Osteoblast (primary cell): ENCODE results near the gene TTC19. TPM values are rescaled to one million over a fixed set of nuclear protein-coding genes. Genes with fewer than 3 reads are reported as not detected.

Experiments used
- DNase-seq: peaks from one replicate; pipeline ENCODE4 v3.0.0; 2011; ENCODE audit warnings: low spot score, mixed read lengths; ENCODE audit not compliant: insufficient read length; ENCODE audit errors: missing footprints
- H2AFZ ChIP-seq: 2 replicates; pipeline ENCODE4 v1.6.0; 2011; ENCODE audit warnings: mild to moderate bottlenecking, low read length
- H3K27ac ChIP-seq: 2 replicates; pipeline ENCODE4 v1.5.1; 2011; ENCODE audit warnings: mild to moderate bottlenecking, low read depth, low read length, moderate library complexity
- H3K27me3 ChIP-seq: 2 replicates; pipeline ENCODE4 v1.6.0; 2012; ENCODE audit warnings: mild to moderate bottlenecking, control low read depth, inconsistent platforms, low read length, moderate library complexity; ENCODE audit not compliant: insufficient read depth
- H3K36me3 ChIP-seq: 2 replicates; pipeline ENCODE4 v1.5.1; 2011; ENCODE audit warnings: mild to moderate bottlenecking, low read length, control low read depth, moderate library complexity; ENCODE audit not compliant: insufficient read depth
- H3K4me1 ChIP-seq: 2 replicates; pipeline ENCODE4 v1.5.1; 2011; ENCODE audit warnings: mild to moderate bottlenecking, low read length, control low read depth, moderate library complexity; ENCODE audit not compliant: insufficient read depth
- H3K4me2 ChIP-seq: 2 replicates; pipeline ENCODE4 v1.6.0; 2011; ENCODE audit warnings: mild to moderate bottlenecking, low read length; ENCODE audit not compliant: insufficient read depth
- H3K4me3 ChIP-seq: fragments of 200-600 bp; sonication (generic); 3 replicates; pipeline ENCODE4 v1.5.1; 2012; ENCODE audit warnings: mild to moderate bottlenecking, low read length, inconsistent platforms; ENCODE audit not compliant: insufficient read depth
- H3K79me2 ChIP-seq: 2 replicates; pipeline ENCODE4 v1.6.0; 2012; ENCODE audit warnings: mild to moderate bottlenecking, low read length, control low read depth, inconsistent platforms; ENCODE audit not compliant: insufficient read depth
- H3K9me3 ChIP-seq: 2 replicates; pipeline ENCODE4 v1.5.1; 2011; ENCODE audit warnings: low read depth, low read length, control low read depth
- H4K20me1 ChIP-seq: 2 replicates; pipeline ENCODE4 v1.6.0; 2012; ENCODE audit warnings: mild to moderate bottlenecking, low read length, control low read depth; ENCODE audit not compliant: insufficient read depth
- CTCF ChIP-seq: IDR thresholded peaks from 2 replicates; pipeline ENCODE4 v1.5.1; 2011; ENCODE audit warnings: mild to moderate bottlenecking, low read depth, low read length, moderate library complexity; ENCODE audit errors: extremely low read depth
- total RNA-seq: library from RNA; depleted of rRNA; stranded (reverse); fragments of >200 nt; gene quantifications from 2 replicates; pipeline ENCODE4 v1.2.3, GENCODE V29; 2012

The TTC19 gene
- 31.8 and 39.8 TPM in 2 replicates for total RNA-seq

GRCh38 chr17:15999141-15999973, at the start of gene TTC19, which contains the start of gene ZSWIM7:
TTC19 (plus strand) TSS chr17:15999824; CDS start chr17:15999849, 25 bp downstream.
ZSWIM7 (minus strand) TSS chr17:15999704; CDS start chr17:15999594, 110 bp downstream.
- peak; percentile 100 for DNase-seq
- Histone ChIP-seq H2AFZ (peak within 1 kb of the TSS; percentile 85), H3K4me1 (peaks cover 19% of the 10 kb centered on the region), H3K9me3 (no peaks in the 10 kb centered on the region), H3K79me2 (peaks cover 40% of the 10 kb centered on the region), H3K27ac (peak within 1 kb of the TSS; percentile 96), H3K4me3 (peak within 1 kb of the TSS; percentile 84), H3K36me3 (peaks cover 29% of the 10 kb centered on the region), H3K4me2 (peak within 1 kb of the TSS; percentile 97), H3K27me3 (no peaks in the 10 kb centered on the region), H4K20me1 (peaks cover 11% of the 10 kb centered on the region)
- TF ChIP-seq CTCF = no peak

- Histone ChIP-seq H2AFZ (no peak overlapping the region), H3K27ac (no peak overlapping the region), H3K27me3 (no peaks in the 10 kb centered on the region), H3K4me1 (peaks cover 30% of the 10 kb centered on the region), H4K20me1 (no peaks in the 10 kb centered on the region), H3K4me3 (no peak overlapping the region), H3K4me2 (no peak overlapping the region), H3K36me3 (no peaks in the 10 kb centered on the region), H3K79me2 (peaks cover 44% of the 10 kb centered on the region), H3K9me3 (no peaks in the 10 kb centered on the region)
- TF ChIP-seq CTCF = no peak
- DNase-seq = no peak
These were observed 48.1 kb upstream of the TTC19 start for GRCh38 chr17:15951368-15952047.

GRCh38 chr17:15952048-15952532, 47.5 kb upstream of the TTC19 start:
- no peaks in the 10 kb centered on the region for H3K36me3 ChIP-seq
- no peaks in the 10 kb centered on the region for H4K20me1 ChIP-seq
- no peak overlapping the region for H3K4me2 ChIP-seq
- peaks cover 27% of the 10 kb centered on the region for H3K4me1 ChIP-seq
- peaks cover 41% of the 10 kb centered on the region for H3K79me2 ChIP-seq
- no peak overlapping the region for H2AFZ ChIP-seq
- H3K27me3 ChIP-seq = no peaks in the 10 kb centered on the region
- no peak for DNase-seq
- no peak overlapping the region for H3K27ac ChIP-seq
- TF ChIP-seq CTCF = no peak
- no peak overlapping the region for H3K4me3 ChIP-seq
- no peaks in the 10 kb centered on the region for H3K9me3 ChIP-seq
